Measurements from ENCODE around the gene GLI3. TPM values are rescaled to one million over a fixed set of nuclear protein-coding genes. Genes with fewer than 3 reads are reported as not detected.

The GLI3 gene
- total RNA-seq, 1 experiment from 2014 or later = 45.0 TPM

DNA sequence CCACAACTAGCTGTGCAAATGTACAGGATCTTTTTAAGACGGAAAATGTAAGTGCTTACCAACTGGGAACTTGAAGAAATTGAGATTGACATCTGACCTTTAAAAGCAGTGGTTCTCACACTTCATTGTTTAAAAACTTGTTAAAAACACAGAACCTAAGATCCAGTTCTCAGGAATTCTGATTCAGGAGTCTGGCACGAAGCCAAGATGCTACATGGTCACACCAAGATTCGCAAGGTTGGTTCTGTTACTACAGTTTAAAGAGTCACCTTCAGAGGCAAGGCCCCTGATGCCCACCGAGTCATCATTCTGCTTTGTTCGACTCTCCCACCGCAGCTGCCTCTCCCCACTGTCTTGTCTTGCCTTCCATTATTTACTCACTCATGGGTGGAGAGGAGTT lies 113.3 kb downstream of the GLI3 start:
- Histone ChIP-seq H3T11ph (ENCODE audit: low read length) (no peak overlapping the region), H3K4ac (ENCODE audit: low read depth, low read length) (no peak overlapping the region), H3K4me2 (ENCODE audit: insufficient read depth, insufficient read length, low read length) (no peak overlapping the region), H3K27me3 (ENCODE audit: insufficient read depth, low read length) (no peaks in the 10 kb centered on the region), H3K14ac (ENCODE audit: insufficient read depth, low read length) (no peak overlapping the region), H2BK15ac (ENCODE audit: low read depth, low read length) (no peak overlapping the region), H3K56ac (ENCODE audit: insufficient read length, low read depth, low read length) (no peak overlapping the region), H3K27ac (ENCODE audit: insufficient read length, low read depth, low read length) (no peak overlapping the region), H2AFZ (ENCODE audit: low read length) (no peak overlapping the region), H3K9ac (ENCODE audit: extremely low read depth, insufficient read length, low read length) (no peak overlapping the region), H3K23ac (ENCODE audit: insufficient read length, low read depth, low read length) (no peak overlapping the region), H3K79me1 (ENCODE audit: insufficient read depth, low read depth, low read length, poor library complexity, severe bottlenecking) (no peaks in the 10 kb centered on the region), H3K23me2 (ENCODE audit: insufficient read length, low read depth, low read length, poor library complexity, severe bottlenecking) (no peaks in the 10 kb centered on the region), H4K20me1 (ENCODE audit: control insufficient read depth, insufficient read depth, insufficient read length) (no peaks in the 10 kb centered on the region), H2BK20ac (ENCODE audit: low read depth, low read length, poor library complexity, severe bottlenecking) (no peak overlapping the region), H4K8ac (replicated peaks; ENCODE audit: insufficient read length, low read depth, low read length) (no peak overlapping the region), H2BK12ac (ENCODE audit: insufficient read length, low read depth, low read length) (no peak overlapping the region), H3K18ac (ENCODE audit: insufficient read length, low read depth, low read length) (no peak overlapping the region), H3K9me3 (ENCODE audit: control insufficient read depth, low read depth, low read length) (no peaks in the 10 kb centered on the region), H4K5ac (ENCODE audit: insufficient read length, low read depth, low read length) (no peak overlapping the region), H2BK5ac (ENCODE audit: insufficient read length, low read length) (no peak overlapping the region), H3K4me1 (ENCODE audit: insufficient read depth, low read length) (no peaks in the 10 kb centered on the region), H2AK5ac (ENCODE audit: insufficient read length, low read length) (no peak overlapping the region), H3K79me2 (ENCODE audit: insufficient read depth, low read length) (no peaks in the 10 kb centered on the region), H4K91ac (ENCODE audit: insufficient read length, low read depth, low read length) (no peak overlapping the region), H2BK120ac (ENCODE audit: low read depth, low read length, poor library complexity, severe bottlenecking) (no peak overlapping the region)
- H3K36me3 Mint-ChIP-seq (ENCODE audit: insufficient read depth in 1 of 3, low read depth in 3 of 3) = no peaks in the 10 kb centered on the region
- no peaks in the 10 kb centered on the region for H3K27me3 Mint-ChIP-seq (ENCODE audit: low read depth)
- H3K27ac Mint-ChIP-seq = no peak overlapping the region
- H3K4me1 Mint-ChIP-seq = peaks cover 9 to 16% of the 10 kb centered on the region in 2 experiments; a peak in 3 of 4 replicates
- TF ChIP-seq, protein P1, sequence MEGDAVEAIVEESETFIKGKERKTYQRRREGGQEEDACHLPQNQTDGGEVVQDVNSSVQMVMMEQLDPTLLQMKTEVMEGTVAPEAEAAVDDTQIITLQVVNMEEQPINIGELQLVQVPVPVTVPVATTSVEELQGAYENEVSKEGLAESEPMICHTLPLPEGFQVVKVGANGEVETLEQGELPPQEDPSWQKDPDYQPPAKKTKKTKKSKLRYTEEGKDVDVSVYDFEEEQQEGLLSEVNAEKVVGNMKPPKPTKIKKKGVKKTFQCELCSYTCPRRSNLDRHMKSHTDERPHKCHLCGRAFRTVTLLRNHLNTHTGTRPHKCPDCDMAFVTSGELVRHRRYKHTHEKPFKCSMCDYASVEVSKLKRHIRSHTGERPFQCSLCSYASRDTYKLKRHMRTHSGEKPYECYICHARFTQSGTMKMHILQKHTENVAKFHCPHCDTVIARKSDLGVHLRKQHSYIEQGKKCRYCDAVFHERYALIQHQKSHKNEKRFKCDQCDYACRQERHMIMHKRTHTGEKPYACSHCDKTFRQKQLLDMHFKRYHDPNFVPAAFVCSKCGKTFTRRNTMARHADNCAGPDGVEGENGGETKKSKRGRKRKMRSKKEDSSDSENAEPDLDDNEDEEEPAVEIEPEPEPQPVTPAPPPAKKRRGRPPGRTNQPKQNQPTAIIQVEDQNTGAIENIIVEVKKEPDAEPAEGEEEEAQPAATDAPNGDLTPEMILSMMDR (conservative IDR thresholded peaks at IDR 0.05) = no peak
- WGBS (ENCODE audit: extremely low coverage, insufficient read length, low lambda C conversion rate) = no CpG with 5 or more reads among the region's 6 CpGs
- no peak overlapping the region for H3K4me3 Mint-ChIP-seq
- H3K9me3 Mint-ChIP-seq = no peaks in the 10 kb centered on the region
- no peak for DNase-seq
